NK-92 (cell line): ENCODE data around the gene ADAM12.
"Not testable (repeated sequence)": the region's sequence is repeated elsewhere in the genome, so short reads cannot be mapped to it uniquely, and the experiment has no call there.

Experiments used
- DNase-seq: peaks from one replicate; lab custom pipeline; 2025; ENCODE audit not compliant: unreplicated experiment; lab: John Stamatoyannopoulos, UW

ADAM12 gene

DNA sequence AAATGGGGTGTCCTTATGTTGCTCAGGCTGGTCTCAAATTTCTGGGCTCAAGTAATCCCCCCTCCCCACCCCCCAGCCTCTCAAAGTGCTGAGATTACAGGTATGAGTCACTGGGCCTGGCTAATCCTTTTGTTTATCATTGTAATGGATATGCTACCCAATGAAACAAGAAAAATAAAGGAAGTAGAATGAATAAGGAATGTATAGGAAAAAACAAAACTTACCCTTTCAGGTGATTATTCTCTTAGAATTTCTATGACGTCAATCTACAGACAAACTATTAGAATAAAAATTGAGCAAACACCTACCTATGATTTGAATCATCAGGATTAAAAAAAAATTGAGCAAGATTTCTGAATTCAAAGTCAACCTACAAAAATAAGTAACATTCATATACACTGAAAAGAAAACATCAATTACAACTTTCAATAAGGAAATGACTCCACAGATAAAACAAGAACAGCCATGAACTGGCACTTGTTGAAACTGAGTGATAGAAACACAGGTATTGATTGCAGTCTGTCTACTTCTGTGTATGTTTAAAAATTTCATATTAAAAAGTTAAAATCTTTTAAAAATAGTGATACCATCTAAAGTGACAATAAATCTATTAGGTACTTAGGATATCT lies 12.2 kb downstream of the ADAM12 start:
- DNase-seq = no peak

DNA sequence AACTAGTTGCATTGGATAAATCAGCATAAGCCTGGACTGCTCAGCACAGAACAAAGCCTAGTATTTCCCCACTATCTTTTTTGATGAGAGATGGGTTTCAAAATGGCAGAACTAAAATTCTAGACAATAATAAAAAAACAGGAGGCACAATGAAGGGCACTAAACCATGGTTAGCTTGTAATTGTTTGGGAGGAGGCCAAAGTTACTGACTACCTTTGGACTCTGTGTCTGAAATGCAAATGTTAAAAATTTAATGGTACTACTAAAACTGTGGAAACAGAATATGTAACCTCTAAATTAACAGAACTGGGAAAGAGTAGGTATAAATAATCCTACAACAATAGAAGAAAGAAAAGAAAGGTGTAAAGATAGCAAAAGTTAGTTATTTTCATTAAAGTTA lies 13.0 kb downstream of the ADAM12 start:
- no peak for DNase-seq

DNA sequence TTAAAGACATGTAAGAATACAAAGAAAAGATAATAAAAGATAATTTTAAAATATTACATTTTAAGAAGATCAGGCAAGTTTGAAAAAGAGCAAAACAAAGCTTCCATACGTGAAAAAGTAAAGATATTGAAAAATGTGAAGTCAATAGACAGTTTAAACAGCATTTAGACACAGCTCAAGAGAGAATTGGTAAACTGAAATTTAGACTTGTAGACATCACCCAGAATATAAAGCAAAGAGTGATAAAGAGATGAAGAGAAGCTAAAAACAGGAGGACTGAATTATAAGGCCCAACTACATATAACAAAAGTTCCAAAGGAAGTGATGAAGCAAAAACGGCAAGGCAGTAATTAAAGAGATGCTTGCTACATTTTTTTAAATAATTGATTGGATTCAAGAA lies 13.8 kb downstream of the ADAM12 start:
- no peak for DNase-seq

DNA sequence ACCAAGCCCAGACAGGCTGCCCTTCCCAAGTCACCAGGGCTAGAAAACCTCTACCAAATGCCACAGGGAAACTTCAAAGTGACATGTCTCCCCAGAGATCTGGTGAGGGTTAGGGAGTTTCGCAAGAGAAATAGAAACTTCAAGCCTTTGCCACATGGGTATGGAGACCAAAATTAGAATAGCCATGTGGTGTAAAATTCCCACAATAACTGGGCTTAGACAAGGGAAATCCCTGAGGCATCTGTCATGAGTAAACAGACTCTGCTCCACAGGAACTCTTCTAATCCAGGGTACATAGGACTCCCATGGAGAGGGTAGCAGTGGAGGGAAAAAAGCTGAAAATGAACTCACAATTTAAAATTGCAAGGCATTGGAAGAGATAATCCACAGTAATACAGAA lies 14.3 kb downstream of the ADAM12 start:
- no peak for DNase-seq

DNA sequence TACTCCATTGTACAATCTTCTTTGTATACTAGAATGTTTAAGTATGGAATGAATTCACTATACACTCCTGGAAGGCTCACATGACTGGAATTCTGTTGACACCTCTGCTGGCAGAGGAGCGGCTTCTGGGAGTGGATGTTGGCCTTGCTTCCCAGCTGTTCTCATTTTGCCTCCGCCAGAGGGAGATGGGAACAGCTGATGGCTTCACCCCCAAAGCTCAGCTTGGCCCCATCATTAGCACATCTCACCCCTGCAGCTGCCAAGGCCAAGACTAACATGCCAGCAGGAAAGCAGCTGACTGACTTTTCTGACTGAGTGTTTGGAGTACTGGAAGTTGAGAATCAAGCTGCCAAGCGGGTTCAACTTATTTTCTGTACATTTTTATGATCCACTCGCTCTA lies 15.1 kb downstream of the ADAM12 start:
- DNase-seq = no peak

DNA sequence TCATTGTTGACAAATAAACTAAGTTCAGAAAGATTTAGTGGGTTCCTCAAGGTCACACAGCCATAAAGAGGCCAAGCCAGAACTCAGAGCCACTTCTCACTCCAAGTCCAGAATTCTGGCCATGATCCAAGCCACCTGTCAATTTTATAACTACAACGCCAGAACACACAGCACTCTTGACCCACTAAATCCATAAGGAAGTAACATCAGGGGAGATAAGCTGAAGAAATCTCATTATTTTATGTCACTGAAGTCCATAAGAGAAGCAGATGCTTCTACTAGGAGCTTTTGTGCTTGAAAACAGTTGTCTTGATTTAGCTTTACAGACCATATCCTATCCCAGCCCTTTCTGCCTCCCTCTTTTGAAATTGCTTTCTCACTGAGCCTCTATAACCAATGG lies 15.9 kb downstream of the ADAM12 start:
- no peak for DNase-seq

DNA sequence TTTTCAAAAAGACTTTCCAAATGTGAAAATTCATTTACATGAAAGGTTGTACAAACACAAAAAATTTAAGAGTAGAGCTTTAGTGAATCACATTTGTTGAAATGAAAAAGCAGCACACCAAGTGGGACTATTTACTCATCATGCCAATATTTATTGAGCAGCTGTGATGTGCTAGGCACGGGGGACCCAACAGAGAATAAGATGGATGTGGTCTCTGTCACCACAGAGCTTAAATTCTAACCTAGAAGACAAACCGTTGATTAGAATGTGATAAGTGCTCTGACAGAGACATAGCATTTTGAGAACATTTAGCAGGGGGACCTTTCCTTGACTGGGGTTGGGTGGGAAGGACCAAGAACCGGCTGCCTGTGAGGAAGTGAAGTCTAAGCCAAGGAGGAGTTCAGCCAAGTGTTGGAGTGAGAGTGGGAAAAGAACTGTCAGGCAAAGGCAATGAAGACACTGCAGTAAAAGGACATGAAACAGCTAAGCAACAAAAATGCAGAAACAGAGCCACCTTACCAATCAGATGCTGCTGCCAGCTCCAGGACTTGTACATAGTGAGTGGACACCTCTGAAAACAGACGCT lies 19.1 kb downstream of the ADAM12 start:
- no peak for DNase-seq

DNA sequence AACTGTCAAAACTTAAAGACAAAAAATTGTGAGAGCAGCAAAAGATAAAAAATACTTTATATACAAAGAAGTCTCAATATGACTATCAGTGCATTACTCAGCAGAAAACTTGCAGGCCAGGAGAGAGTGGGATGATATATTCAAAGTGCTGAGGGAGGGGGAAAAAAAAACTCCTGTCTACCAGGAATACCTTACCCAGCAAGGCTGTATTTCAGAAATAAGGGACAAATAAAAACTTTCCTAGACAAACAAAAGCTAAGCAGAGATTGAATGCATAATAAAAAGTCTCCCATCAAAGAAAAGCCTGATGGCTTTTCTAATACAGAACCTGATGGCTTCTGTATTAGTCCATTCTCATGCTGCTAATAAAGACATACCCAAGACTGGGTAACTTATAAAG lies 31.1 kb downstream of the ADAM12 start:
- no peak for DNase-seq

DNA sequence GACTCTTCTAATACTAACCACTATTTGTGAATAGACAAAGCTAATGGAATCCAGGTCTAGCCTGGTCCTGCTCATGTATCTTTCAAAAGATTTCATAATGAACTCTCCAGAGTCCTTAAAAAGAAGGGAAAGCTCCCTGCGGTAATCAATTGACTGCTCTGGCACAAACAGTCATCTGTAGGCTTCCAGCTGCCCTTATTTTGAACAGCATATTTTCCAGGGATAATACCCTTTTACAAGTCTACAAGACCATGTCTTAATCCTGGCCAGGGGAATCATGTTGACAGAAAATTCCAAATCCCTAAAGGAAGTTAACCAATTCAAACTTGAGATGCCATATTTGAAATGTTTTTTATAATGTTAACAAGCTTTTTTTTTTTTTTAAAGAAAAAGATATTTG lies 34.6 kb downstream of the ADAM12 start:
- DNase-seq = no peak

DNA sequence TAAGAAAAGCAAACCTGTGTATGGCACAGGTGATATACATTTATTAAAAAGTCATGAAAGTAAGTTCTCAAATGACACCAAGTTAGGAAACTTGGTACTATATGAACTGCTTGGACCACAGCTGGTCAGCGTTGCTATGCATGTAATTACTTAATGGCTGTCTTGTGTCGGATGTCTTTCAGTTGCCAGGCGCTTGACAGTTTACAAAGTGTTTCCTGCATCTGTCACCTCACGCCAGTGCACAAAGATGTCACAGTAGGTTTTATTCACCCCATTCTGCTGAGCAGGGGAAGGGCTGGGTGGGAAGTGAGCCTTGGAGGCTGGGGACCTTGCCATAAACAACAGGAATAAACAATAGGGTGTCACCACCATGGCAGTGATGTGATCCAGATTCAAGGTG lies 35.8 kb downstream of the ADAM12 start:
- DNase-seq = no peak

DNA sequence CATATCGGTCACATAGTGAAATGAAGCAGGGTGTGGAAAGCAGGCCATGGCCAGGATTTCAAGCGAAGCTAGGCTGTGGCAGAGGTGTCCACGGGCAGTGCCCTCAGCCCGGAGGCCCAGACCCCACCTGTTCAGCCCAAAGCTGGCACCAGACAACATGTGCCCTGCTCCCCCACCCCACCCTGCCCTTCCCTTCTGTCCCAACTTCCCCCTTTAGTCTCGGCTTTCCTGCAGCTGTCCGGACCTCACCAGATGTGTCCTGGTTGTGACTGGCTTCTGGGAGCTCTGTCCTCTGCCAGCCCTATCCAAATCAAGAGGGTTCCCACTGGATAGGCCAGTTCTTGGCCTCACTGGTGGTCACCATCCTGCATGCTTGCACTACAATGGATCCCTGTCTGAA lies 37.3 kb downstream of the ADAM12 start:
- DNase-seq = no peak

DNA sequence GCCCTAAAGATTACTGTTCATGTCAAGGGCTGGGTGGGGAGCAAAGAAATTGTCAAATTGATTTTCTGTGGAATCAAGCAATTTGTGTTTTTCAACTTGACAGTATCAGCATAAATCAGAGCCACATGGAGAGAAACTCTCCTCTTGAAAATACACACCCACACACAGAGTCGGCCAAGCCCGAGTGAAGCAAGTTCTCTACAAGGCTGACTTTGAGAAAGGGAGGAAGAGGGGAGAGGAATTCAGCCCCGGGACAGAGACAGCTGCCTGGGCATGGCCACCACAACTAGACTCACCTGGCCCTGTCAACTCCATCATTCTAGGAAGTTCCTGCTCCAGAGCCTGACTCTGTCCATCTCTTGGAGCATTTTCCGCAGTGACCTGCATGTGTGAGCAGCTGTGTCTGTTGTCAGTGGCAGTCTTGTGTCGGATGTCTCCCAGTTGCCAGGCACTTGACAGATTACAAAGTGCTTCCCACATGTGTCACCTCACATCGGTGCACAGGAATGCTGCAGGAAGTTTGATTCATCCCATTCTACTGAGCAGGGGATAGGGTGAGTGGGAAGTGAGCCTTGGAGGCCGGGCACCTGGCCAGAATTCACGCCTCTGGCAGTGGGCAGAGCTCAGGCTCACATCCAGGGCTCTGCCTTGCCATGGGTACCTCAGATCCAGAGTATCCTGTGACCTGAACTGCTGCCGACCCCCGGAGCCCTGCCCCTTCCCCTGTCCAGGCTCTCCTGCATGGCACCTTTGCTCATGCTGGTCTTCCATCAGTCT lies 37.9 kb downstream of the ADAM12 start:
- no peak for DNase-seq

DNA sequence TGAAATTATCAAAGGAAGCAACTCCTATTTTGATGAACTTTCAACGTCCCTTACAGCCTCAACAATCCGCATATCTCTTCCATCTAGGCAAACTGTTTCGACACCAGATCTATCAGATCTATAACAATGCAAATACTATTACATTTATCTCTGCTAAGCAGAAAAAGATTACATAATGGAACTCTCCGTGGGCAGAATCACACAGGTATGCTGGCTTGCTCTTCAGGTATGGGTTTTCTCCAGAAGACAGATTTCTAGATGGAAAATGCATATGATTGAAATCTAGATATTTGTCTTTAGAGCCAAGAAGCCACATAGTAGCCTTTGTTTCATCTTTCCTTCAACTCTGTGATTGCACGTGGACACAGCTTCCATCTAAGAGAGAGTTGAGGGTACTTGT lies 38.6 kb downstream of the ADAM12 start:
- DNase-seq = no peak

DNA sequence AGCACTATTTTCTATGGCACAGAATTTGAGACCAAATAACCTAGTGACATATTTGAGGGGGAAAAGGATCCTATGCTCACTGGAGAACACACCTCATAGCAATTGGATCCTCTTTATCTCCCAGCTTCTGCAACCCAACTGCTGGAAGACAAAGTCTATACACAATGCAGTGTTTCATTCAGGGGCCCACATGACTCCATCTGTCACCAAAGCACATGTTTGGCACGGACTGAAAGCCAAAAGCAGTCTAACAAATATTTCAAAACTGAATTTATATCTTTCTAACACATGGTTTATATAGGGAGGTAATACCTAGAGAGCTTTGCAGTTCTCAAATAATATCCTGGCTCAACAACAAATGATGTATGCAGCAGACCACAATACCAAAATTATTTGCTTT lies 39.2 kb downstream of the ADAM12 start:
- no peak for DNase-seq

DNA sequence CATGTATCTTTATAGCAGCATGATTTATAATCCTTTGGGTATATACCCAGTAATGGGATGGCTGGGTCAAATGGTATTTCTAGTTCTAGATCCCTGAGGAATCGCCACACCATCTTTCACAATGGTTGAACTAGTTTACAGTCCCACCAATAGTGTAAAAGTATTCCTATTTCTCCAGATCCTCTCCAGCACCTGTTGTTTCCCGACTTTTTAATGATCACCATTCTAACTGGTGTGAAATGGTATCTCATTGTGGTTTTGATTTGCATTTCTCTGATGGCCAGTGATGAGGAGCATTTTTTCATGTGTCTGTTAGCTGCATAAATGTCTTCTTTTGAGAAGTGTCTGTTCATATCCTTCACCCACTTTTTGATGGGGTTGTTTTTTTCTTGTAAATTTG lies 44.8 kb downstream of the ADAM12 start:
- not testable (repeated sequence) for DNase-seq

DNA sequence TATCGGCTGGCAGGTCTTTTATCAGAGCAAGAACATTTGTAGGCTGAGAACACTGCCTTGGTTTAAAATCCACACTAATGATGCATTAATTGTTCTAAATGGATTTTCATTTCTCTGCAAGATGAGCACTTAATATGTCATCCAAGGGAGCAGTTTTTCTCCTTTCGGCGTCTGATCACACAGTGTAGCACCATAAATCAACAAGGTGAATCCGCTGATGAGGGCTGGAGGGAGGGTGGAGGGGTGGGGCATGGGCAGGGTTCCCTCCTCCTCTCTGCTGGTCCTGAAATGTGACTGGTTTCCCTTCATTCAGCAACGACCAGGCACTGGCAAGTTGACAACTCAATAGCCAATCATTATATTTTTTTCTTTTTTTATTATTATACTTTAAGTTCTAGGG lies 45.6 kb downstream of the ADAM12 start:
- DNase-seq = no peak

DNA sequence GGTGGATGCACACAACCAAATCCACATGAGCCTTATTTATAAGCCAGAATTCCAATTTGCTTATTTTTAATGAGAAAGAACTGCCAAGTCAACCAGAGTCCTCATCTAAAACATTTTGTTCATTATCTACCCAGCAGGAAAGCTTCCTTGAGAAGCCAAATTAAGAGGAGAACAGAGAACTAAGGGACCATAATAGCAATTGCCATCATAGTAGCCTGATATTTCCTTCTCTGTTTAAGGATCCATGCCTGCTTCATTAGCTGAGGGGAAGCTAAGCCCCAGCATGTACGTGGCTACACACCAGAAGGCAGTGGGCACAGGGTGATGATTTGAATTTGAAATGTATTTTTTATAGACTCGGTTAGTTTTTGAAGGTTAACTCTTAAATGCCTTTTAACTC lies 46.8 kb downstream of the ADAM12 start:
- no peak for DNase-seq

DNA sequence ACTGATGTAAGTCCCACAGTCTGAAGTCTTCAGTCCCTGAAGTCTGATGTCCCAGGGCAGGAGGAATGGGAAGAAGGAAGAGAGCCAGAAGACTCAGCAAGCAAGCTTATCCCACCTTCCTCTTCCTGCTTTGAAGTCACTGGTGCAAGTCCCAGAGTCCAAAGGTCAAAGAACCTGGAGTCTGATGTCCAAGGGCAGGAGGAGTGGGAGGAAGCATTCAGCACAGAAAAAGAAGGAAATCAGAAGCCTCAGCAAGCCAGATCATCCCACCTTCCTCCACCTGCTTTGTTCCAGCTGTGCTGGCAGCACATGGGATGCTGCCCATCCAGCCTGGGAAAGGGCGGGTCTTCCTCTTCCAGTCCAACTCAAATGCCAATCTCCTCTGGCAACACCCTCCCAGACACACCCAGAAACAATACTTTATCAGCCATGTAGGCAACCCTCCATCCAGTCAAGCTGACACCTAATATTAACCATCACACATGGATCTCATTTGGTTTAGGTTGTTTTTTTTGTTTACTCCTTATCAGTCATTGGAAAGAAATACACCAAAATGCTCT lies 50.9 kb downstream of the ADAM12 start:
- DNase-seq = no peak

DNA sequence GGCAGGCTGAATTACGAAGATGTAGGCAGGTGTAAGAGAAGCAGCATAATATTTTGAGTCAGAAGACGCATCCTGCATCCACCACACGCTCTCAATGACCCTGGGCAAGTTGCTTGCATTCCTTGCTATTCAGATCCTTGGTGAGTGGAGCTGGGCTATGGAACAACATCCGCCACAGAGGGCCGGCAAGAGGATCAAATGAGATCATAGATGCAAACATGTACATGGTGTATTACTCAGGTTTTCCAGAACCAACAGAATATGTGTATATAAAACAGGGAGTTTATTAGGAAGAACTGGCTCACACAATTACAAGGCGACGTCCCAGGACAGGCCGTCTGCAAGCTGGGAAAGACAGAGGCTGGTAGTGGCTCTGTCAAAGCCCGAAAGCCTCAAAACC lies 51.5 kb downstream of the ADAM12 start:
- DNase-seq = no peak

DNA sequence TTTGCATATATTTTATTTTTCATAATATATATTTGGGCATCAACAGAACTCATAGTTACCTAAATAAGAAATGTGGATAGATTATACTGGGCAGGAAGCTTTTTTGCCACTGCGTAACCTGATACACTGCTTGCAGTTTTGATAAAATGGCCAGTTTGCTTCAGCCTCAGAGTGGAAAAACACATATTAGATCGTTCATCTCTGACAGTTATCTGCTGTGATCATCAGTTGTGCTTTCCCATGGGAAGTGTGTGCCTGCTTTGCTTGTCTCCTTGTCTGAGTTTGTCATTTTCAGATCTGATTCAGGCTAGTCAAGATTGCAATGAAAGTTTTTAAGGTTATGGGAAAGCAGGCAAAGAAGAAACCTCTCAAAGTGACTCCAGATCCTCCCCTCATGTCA lies 54.0 kb downstream of the ADAM12 start:
- DNase-seq = no peak

DNA sequence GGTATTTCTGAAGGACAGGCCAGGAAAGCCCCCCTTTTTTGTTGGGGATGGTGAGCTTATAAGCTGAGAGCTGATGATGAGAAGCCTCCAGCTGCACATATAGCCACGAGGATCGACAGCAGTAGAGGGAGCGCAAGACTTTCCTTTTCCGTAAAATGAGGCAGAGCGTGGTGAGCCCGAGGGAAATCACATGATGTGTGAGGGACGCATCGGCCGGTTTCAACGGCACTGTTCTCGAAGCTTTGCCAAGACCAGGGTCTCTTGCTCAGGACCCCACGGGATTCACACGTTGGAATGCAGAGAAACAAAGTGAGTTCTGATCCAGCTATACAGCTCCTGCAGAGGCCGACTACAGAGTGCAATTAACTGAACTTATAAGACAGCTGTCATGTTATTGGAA lies 55.7 kb downstream of the ADAM12 start:
- DNase-seq = no peak

DNA sequence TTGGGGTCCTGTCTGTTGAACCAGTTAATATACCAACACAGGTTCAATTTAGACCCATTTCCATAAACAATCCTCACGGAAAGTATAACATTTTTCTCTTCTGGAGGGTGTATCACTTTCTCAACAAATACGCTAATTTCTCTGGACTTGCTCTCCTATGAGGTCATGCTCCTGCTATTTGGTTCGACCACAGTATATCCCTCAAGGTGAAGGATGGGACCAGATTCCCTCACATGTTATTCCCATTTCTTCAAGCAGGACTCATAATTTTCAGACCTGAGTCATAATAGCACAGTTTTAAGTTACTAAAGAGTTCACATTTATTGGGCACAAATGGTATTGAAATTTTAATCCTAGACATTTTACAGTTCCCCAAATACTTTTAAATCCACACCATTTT lies 57.2 kb downstream of the ADAM12 start:
- no peak for DNase-seq
